HepG2 (cell line): Measurements from ENCODE around the gene ELFN1. TPM values are rescaled to one million over a fixed set of nuclear protein-coding genes. Genes with fewer than 3 reads are reported as not detected.

Experiments used
- ATAC-seq: fragments of 200-7000 bp; cut with Tn5 transposase; 3 replicates; pipeline ENCODE4 v1.9.1; 2020; ENCODE audit warnings: mild to moderate bottlenecking, moderate library complexity
- BruUV-seq: library from RNA; stranded (reverse); fragments of 400-500 nt; replicated peaks from 2 replicates; lab custom pipeline; 2021; lab: Mats Ljungman, UMichigan
- CTCF ChIA-PET: fragments of 300-600 bp; formaldehyde crosslinking; extraction: SDS; loops from one replicate; lab custom pipeline; 2021; ENCODE audit warnings: low total read pairs, inconsistent platforms, low intra/inter-chr PET ratio; lab: Yijun Ruan, JAX
- POLR2A ChIA-PET: fragments of 350-600 bp; sonication (Branson Sonifier 250); formaldehyde crosslinking; loops from one replicate; lab custom pipeline; 2020; ENCODE audit warnings: antibody characterized with exemption, inconsistent platforms; lab: Yijun Ruan, JAX
- DNase-seq: peaks from one replicate; pipeline ENCODE4 v3.0.0-alpha.2; 2015; ENCODE audit warnings: low spot score
- FAIRE-seq: peaks from 3 replicates; lab custom pipeline; 2011; peaks lifted over from hg19 to GRCh38; lab: Jason Lieb, UNC
- H2AFZ ChIP-seq: one replicate; pipeline ENCODE4 v1.6.1; 2011; ENCODE audit warnings: low read length, inconsistent platforms
- H3K27ac ChIP-seq: fragments of 300-600 bp; 3 replicates; pipeline ENCODE4 v1.8.0; 2011; ENCODE audit warnings: mixed run types, mild to moderate bottlenecking, mixed read lengths, low read length, inconsistent platforms; ENCODE audit not compliant: insufficient read depth; ENCODE audit errors: extremely low read length
- H3K27me3 ChIP-seq, 2 experiments: fragments of 200-600 bp in 1 of 2; 2 replicates in 1 of 2; 3 replicates in 1 of 2; pipeline versions ENCODE4 v1.6.0 to v1.8.0; 2011; ENCODE audit warnings: low read length in 2 of 2, mild to moderate bottlenecking in 2 of 2, moderate library complexity in 2 of 2, inconsistent platforms in 1 of 2; ENCODE audit not compliant: insufficient read depth in 2 of 2, control insufficient read depth in 1 of 2
- H3K36me3 ChIP-seq, 2 experiments: fragments of 200-600 bp in 1 of 2; replicated peaks in 1 of 2; 2 replicates in 1 of 2; 3 replicates in 1 of 2; pipeline versions ENCODE4 v1.5.1 to v1.8.0; 2011; ENCODE audit warnings: low read length in 2 of 2, inconsistent platforms in 1 of 2; ENCODE audit not compliant: insufficient read depth in 2 of 2, control insufficient read depth in 1 of 2
- H3K4me1 ChIP-seq: 2 replicates; pipeline ENCODE4 v1.5.1; 2012; ENCODE audit warnings: low read length, inconsistent platforms; ENCODE audit not compliant: insufficient read depth
- H3K4me2 ChIP-seq: 2 replicates; pipeline ENCODE4 v1.6.0; 2011; ENCODE audit warnings: low read depth, low read length, inconsistent platforms
- H3K4me3 ChIP-seq, 3 experiments: fragments of 200-600 bp in 1 of 3; sonication (generic), shearing (Covaris generic) in 1 of 3; replicated peaks in 1 of 3; 2 replicates each; pipeline ENCODE4 v1.5.1; 2011 to 2016; ENCODE audit warnings: low read length in 3 of 3, inconsistent platforms in 2 of 3, low read depth in 2 of 3, mild to moderate bottlenecking in 2 of 3, control low read depth in 1 of 3, mixed read lengths in 1 of 3; ENCODE audit not compliant: insufficient read depth in 1 of 3
- H3K79me2 ChIP-seq: one replicate; pipeline ENCODE4 v1.6.1; 2011; ENCODE audit warnings: low read length, inconsistent platforms; ENCODE audit not compliant: insufficient read depth
- H3K9ac ChIP-seq: 2 replicates; pipeline ENCODE4 v1.6.0; 2011; ENCODE audit warnings: mild to moderate bottlenecking, low read depth, low read length, inconsistent platforms; ENCODE audit not compliant: insufficient read depth
- H3K9me3 ChIP-seq: 2 replicates; pipeline ENCODE4 v1.5.1; 2012; ENCODE audit warnings: mild to moderate bottlenecking, low read length
- H4K20me1 ChIP-seq: 2 replicates; pipeline ENCODE4 v1.6.0; 2011; ENCODE audit warnings: inconsistent platforms, mild to moderate bottlenecking, low read length, moderate library complexity; ENCODE audit not compliant: insufficient read depth
- CCAR2 ChIP-seq: fragments of 200-400 bp; formaldehyde crosslinking; optimal IDR thresholded peaks from 2 replicates; pipeline ENCODE3; 2018; ENCODE audit warnings: low read depth, mild to moderate bottlenecking, low read length, moderate library complexity
- CHD4 ChIP-seq: fragments of 200-600 bp; sonication (generic); IDR thresholded peaks from 2 replicates; pipeline ENCODE4 v1.7.0; 2017; ENCODE audit warnings: mild to moderate bottlenecking, low read length, borderline replicate concordance
- EZH2 ChIP-seq: conservative IDR thresholded peaks from 2 replicates; pipeline ENCODE4 v1.6.1; 2012; ENCODE audit warnings: mild to moderate bottlenecking, low read depth, low read length, moderate library complexity
- FOXK1 ChIP-seq: sonication (generic); formaldehyde crosslinking; IDR thresholded peaks from 2 replicates; pipeline ENCODE4 v1.4.0; 2020; ENCODE audit warnings: low read depth, missing genetic modification reagents, borderline replicate concordance
- GMEB2 ChIP-seq: IDR thresholded peaks from 2 replicates; pipeline ENCODE4 v1.6.1; 2016; ENCODE audit warnings: missing biosample characterization, missing genetic modification reagents, low read depth
- KLF12 ChIP-seq: sonication (generic); formaldehyde crosslinking; IDR thresholded peaks from 2 replicates; pipeline ENCODE4 v1.4.0; 2020; ENCODE audit warnings: missing genetic modification reagents, borderline replicate concordance
- MAFF ChIP-seq: IDR thresholded peaks from 2 replicates; pipeline ENCODE4 v1.6.1; 2011; ENCODE audit warnings: low read depth, low read length, improper control_type of control experiment
- RXRA ChIP-seq: sonication (generic); formaldehyde crosslinking; IDR thresholded peaks from 2 replicates; pipeline ENCODE4 v1.5.1; 2020; ENCODE audit warnings: missing genetic modification reagents
- ZNF276 ChIP-seq: sonication (generic); formaldehyde crosslinking; IDR thresholded peaks from 2 replicates; pipeline ENCODE4 v1.4.0; 2020; ENCODE audit warnings: mild to moderate bottlenecking, low read depth, missing genetic modification reagents
- ZNF362 ChIP-seq: sonication (generic); formaldehyde crosslinking; IDR thresholded peaks from 2 replicates; pipeline ENCODE4 v1.4.0; 2020; ENCODE audit warnings: missing genetic modification reagents, mild to moderate bottlenecking, borderline replicate concordance
- WGBS: methylation state at CpG from one replicate; pipeline ENCODE4 v1.1.6; 2017; ENCODE audit warnings: low lambda C conversion rate; 5-methylcytosine and 5-hydroxymethylcytosine counted together
- in situ Hi-C: cut with HindIII; loops from 2 replicates; pipeline ENCODE4 v1.10.0; 2017; ENCODE audit warnings: low pct_unique_long_range_greater_than_20kb; ENCODE audit not compliant: extremely low pct_ligation_motif_present
- intact Hi-C: fragments of 100-400 bp; cut with micrococcal nuclease; formaldehyde crosslinking; loops from one replicate; pipeline ENCODE4 v1.10.0; 2022; ENCODE audit not compliant: unreplicated experiment
- polyA plus RNA-seq, 8 experiments: library from polyadenylated mRNA; depleted of rRNA in 3 of 8; stranded (reverse) in 7 of 8; unstranded in 1 of 8; fragments of >200 nt; fragmentation: Illumina TruSeq in 4 of 8; extraction: Trizol in 4 of 8; gene quantifications; 2 replicates each; pipeline versions ENCODE4 v1.2.1 to v1.2.3, GENCODE V29; 2011 to 2016; ENCODE audit warnings: low read depth in 4 of 8, missing spikeins in 1 of 8, mixed read lengths in 1 of 8; ENCODE audit not compliant: insufficient read depth in 1 of 8
- total RNA-seq, 5 experiments: library from RNA; depleted of rRNA; stranded (reverse); fragments of >200 nt; fragmentation: Illumina TruSeq; extraction: Trizol; gene quantifications; 2 replicates each; pipeline ENCODE4 v1.2.3, GENCODE V29; 2016; ENCODE audit warnings: low read depth in 1 of 5
- TF ChIP-seq, protein P1 (sequence below): sonication (generic); formaldehyde crosslinking; IDR thresholded peaks from 2 replicates; pipeline ENCODE4 v1.5.0; 2020; ENCODE audit warnings: mild to moderate bottlenecking, missing genetic modification reagents, moderate library complexity

Gene ELFN1
- total and polyA plus RNA-seq, 2 of the 13 experiments (the other 11 are each of a cell fraction or from before 2014, with no cell fraction given) = 0.13 to 0.18 TPM

DNA sequence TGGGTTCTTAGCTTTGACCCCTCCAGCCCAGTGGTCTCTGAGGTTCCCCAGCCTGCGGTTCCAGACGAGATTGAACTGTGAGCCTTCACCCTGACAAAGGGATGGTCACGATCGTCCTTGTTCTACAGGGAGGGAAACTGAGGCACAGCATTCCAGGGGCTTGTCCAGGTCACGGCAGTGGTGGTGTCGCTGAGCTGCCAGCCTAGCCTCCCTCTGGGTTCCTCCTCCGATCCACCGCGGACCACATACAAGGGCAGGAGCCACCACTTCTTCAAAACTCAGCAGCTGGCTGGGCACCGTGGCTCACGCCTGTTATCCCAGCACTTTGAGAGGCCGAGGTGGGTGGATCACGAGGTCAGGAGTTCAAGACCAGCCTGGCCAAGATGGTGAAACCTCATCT lies 35.8 kb downstream of the ELFN1 start:
- intact Hi-C loops = no loop called here
- 60% methylated on average over 13 of the region's 13 CpGs for WGBS
- H3K27ac ChIP-seq = no peak overlapping the region
- ATAC-seq = no peak
- H2AFZ ChIP-seq = no peak overlapping the region
- BruUV-seq = no TSS peak
- H3K9ac ChIP-seq = no peak overlapping the region
- H3K9me3 ChIP-seq = peaks cover 20% of the 10 kb centered on the region
- CTCF ChIA-PET = no interaction called here
- in situ Hi-C loops = no loop called here
- H3K4me2 ChIP-seq = no peak overlapping the region
- POLR2A ChIA-PET = no interaction called here
- H3K36me3 ChIP-seq = no peaks in the 10 kb centered on the region
- no peaks in the 10 kb centered on the region for H3K79me2 ChIP-seq
- no peak for TF ChIP-seq MAFF
- no peak for TF ChIP-seq KLF12 (CRISPR knock-in tag)
- TF ChIP-seq, protein P1, sequence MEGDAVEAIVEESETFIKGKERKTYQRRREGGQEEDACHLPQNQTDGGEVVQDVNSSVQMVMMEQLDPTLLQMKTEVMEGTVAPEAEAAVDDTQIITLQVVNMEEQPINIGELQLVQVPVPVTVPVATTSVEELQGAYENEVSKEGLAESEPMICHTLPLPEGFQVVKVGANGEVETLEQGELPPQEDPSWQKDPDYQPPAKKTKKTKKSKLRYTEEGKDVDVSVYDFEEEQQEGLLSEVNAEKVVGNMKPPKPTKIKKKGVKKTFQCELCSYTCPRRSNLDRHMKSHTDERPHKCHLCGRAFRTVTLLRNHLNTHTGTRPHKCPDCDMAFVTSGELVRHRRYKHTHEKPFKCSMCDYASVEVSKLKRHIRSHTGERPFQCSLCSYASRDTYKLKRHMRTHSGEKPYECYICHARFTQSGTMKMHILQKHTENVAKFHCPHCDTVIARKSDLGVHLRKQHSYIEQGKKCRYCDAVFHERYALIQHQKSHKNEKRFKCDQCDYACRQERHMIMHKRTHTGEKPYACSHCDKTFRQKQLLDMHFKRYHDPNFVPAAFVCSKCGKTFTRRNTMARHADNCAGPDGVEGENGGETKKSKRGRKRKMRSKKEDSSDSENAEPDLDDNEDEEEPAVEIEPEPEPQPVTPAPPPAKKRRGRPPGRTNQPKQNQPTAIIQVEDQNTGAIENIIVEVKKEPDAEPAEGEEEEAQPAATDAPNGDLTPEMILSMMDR = no peak
- TF ChIP-seq, all 625 proteins: peak for 0
- Histone ChIP-seq H3K4me3 (no peak overlapping the region), H4K20me1 (no peaks in the 10 kb centered on the region), H3K27me3 (no peaks in the 10 kb centered on the region), H3K4me1 (peaks cover 13% of the 10 kb centered on the region)
- FAIRE-seq (no peak), DNase-seq (no peak)

- H3K4me1 ChIP-seq = peaks cover 13% of the 10 kb centered on the region
- CTCF ChIA-PET = no interaction called here
- H3K4me2 ChIP-seq = no peak overlapping the region
- 10% methylated on average over 3 of the region's 5 CpGs for WGBS
- ATAC-seq = no peak
- no peaks in the 10 kb centered on the region for H3K27me3 ChIP-seq
- in situ Hi-C loops (no loop called here), intact Hi-C loops (no loop called here)
- H3K9ac ChIP-seq = no peak overlapping the region
- POLR2A ChIA-PET = no interaction called here
- H3K27ac ChIP-seq = no peak overlapping the region
- DNase-seq = no peak
- H3K79me2 ChIP-seq = no peaks in the 10 kb centered on the region
- H3K36me3 ChIP-seq = no peaks in the 10 kb centered on the region
- TF ChIP-seq ZNF276 (no peak), FOXK1 (CRISPR knock-in tag) (no peak), ZNF362 (CRISPR knock-in tag) (no peak), RXRA (no peak), GMEB2 (CRISPR knock-in tag) (no peak), EZH2 (no peak), CHD4 (no peak), CCAR2 (no peak)
- H4K20me1 ChIP-seq = no peaks in the 10 kb centered on the region
- H3K4me3 ChIP-seq = no peak overlapping the region
- H2AFZ ChIP-seq = no peak overlapping the region
- peaks cover 20% of the 10 kb centered on the region for H3K9me3 ChIP-seq
- no TSS peak for BruUV-seq
- no peak for FAIRE-seq
These were observed 36.3 kb downstream of the ELFN1 start for GRCh38 chr7:1706381-1706720.
